IPS-18c (cell line): ENCODE results near the gene MUC6.

Experiments used
- H3K4me3 ChIP-seq: 2 replicates; pipeline ENCODE4 v1.7.0; 2013; ENCODE audit warnings: low read depth, mild to moderate bottlenecking, low read length, moderate library complexity; ENCODE audit not compliant: insufficient read depth
- H3K9me3 ChIP-seq: one replicate; pipeline ENCODE4 v1.6.1; 2013; ENCODE audit warnings: mild to moderate bottlenecking, low read length, moderate library complexity; ENCODE audit not compliant: control insufficient read depth, insufficient read depth

The MUC6 gene

DNA sequence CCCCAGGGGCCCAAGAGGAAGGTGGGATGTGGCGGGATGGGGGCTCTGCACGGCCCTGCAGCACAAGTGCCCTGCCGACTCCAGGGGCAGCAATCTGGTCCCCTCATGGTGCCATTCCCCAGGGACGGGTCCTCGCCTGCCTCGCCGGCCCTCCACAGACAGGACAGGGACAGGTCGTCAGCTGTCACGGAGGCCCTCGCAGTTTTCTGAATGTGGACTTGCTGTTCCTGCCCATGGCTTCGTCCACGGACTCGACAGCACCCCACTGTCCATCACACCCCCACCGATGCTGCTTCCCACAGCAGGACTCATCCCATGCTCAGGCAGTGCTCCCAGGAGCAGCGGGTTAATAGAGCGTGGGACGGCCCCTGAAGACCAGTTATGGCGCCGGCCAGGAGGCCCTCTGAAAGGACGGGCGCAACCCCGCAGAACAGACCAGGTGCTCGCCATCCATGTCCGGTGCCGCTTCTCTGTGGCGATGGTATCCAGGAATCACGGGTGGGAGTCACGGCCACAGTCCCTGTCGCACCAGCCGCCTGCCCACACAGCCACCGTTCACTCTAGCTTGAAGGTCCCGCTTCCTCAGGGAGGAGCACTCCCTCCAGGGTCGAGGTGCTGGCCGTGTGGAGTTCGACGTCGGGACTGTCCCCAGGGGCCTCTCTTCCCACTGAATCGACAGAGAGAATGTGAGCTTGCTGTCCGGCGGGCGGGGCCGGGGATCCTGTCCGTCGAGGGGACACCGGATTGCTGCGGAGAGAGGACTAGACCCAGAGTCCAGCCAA is 19.7 kb upstream of the MUC6 start:
- no peaks in the 10 kb centered on the region for H3K9me3 ChIP-seq

DNA sequence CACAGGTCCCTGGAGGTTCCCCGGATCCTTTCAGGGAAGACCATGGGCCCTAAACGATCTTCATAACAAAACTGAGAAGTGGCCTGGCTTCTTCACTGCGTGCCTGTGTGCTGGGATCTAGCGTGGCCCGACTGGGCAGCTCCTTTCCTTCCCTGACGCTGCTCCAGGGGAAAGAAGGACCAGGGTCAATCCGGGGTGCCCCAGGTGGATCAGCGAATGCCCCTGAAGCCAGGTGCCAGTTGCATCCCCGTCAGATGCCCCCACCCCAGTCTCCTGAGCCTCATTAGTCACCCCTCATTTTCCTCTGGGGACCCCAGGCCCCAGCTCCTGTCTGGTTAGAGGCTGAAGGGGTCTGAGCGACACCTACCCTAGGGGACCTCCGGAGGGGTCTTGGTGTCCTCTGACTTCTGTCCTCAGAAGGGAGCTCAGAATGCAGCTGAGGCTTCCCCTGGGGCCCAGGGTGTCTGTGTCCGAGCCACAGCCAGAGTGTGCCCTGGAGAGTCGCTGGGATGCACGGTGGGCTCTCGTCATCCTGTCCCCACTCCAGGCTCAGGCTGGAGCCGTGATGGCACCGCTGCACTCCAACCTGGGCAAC is 18.7 kb upstream of the MUC6 start:
- Histone ChIP-seq H3K4me3 (no peak overlapping the region), H3K9me3 (no peaks in the 10 kb centered on the region)

More for the DNA sequence above, 19.7 kb upstream of the MUC6 start:
- H3K4me3 ChIP-seq: no peak overlapping the region

- no peaks in the 10 kb centered on the region for H3K9me3 ChIP-seq
- no peak overlapping the region for H3K4me3 ChIP-seq
Observed at GRCh38 chr11:1054143-1055108, 17.9 kb upstream of the MUC6 start.

DNA sequence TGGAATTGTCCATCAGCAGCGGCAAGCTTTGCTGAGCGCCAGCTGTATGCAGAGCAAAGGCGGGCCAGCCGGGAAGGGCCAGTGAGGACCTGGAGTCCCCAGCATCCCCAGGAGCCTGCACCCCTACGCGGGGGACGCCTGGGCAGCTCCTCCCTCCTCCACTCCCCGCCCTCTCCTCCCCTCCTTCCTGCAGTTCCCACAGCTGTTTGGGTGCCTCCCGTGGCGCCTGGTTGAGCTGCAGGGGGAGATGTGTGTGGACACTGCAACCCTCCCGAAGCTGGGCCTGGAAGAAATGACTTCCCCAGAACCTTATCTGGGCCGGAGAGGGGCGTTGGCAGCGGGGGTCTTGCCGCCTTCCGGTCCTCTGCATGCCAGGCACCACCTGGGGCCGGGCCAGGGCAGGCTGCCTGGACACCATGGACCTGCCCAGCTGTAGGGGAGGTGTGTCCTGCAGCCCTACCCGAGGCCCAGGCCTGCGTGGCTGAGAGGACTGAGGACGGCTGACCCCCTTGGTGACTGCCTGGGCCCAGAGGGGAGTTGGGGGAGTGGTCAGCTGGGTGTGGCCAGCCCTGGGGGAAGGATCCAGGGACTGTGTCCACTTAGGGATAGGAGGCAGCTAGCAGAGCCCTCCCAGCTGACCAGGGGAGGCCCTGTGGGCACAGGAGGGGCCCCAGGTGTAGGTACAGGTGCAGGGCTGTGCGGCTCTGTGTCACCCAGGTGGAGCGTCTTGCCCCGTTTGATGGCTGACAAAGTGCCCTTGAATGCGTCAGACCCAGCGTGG is 16.8 kb upstream of the MUC6 start:
- Histone ChIP-seq H3K4me3 (no peak overlapping the region), H3K9me3 (no peaks in the 10 kb centered on the region)

DNA sequence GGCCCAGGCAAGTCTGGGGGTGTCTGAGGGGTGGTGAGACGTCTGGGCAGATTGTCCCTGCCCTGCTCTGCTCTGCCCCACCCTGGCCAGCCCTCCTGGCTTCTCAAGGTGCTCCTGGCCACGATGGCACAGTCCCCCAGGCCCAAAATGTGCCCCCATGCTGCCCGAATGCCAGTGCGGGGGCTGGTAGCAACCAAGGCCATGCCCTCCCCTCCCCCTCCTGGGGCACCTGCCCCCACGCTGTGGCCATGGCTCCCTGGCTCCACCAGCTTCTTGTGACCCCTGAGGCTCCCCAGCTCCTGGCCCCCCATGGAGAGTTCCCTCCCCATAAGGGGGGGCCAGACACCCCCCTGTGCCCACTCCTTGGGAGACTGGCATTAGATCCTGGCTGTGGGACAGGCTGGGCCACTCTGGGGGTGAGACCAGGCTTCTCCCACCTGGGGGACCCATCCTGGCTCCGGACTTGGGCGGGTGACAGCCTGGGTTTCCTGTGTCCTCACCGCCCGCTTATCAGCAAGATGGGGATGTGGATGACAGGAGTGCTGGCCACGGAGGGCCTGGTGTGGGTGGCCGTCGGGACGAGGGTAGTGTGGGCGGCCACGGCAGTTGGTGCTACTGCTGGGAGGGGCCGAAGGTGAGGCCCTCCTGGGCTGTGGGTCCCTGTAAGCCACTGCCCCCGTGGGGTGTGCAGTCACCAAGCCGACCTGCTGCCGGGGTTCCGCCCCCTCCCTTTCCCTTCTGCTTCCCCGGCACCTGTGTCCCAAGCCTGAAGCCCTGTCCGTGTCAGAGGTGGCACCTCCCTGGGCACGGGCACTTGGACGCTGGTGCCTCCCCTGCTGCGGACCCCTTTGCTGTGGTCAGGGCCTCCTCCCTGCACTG is 15.9 kb upstream of the MUC6 start:
- Histone ChIP-seq H3K4me3 (no peak overlapping the region), H3K9me3 (no peaks in the 10 kb centered on the region)

GRCh38 chr11:1051356-1052132 is 15.0 kb upstream of the MUC6 start:
- Histone ChIP-seq H3K9me3 (no peaks in the 10 kb centered on the region), H3K4me3 (no peak overlapping the region)

- H3K4me3 ChIP-seq: no peak overlapping the region
- H3K9me3 ChIP-seq: no peaks in the 10 kb centered on the region
Observed at GRCh38 chr11:1050581-1051355, 14.2 kb upstream of the MUC6 start.

DNA sequence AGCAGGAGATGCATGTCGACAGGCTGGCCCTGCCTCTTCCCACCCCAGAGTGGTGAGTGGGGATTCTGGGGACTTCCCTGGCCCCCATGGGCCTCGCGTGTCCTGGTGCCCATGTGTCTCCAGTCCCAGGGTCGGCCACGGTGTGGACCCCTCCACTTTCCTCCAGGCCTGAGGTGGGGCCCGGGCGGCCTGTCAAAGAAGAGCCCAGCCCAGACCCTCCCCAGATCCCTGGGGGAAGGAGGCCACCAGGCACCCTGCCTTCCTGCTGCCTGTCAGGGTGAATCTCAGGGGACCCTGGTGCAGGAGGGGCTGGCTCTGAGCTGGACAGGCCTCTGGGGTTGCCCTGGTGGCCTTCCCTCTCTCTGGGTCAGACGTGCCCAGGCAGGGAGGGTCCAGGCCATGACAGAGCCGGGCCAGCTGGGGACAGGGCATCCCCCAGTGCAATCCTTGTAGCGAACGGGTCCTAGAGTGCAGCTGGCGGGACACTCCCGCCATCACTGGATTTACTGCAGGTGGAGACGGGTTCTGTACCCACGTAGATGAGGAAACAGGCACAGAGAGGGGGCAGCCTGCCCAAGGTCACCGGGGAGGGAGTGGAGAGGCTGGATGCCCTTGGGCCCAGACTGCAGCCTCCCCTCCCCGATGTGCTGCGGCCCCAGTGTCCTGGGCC is 13.5 kb upstream of the MUC6 start:
- Histone ChIP-seq H3K9me3 (no peaks in the 10 kb centered on the region), H3K4me3 (no peak overlapping the region)

GRCh38 chr11:1049431-1049891 is 12.9 kb upstream of the MUC6 start:
- Histone ChIP-seq H3K9me3 (no peaks in the 10 kb centered on the region), H3K4me3 (no peak overlapping the region)

DNA sequence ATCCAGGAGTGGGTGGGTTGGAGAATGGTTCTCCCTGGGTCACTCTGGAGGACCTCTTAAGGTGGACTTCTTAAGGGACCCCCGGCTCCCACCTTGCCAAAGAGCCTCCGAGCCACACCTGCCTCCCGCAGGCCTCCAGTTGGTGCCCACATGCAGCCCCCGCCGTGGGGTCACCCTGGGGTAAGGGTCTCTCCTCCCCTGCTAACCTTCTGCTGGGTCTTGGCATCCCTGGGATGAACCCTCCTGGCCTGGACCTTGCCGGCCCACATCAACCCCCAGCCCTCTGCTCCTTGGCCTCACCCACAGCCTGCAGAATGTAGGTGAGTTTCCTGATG is 12.5 kb upstream of the MUC6 start:
- H3K9me3 ChIP-seq: no peaks in the 10 kb centered on the region
- no peak overlapping the region for H3K4me3 ChIP-seq

- Histone ChIP-seq H3K4me3 (no peak overlapping the region), H3K9me3 (no peaks in the 10 kb centered on the region)
Observed at GRCh38 chr11:1048375-1049070, 12.0 kb upstream of the MUC6 start.

- H3K4me3 ChIP-seq: no peak overlapping the region
- no peaks in the 10 kb centered on the region for H3K9me3 ChIP-seq
Observed at GRCh38 chr11:1047595-1048156, 11.2 kb upstream of the MUC6 start.

DNA sequence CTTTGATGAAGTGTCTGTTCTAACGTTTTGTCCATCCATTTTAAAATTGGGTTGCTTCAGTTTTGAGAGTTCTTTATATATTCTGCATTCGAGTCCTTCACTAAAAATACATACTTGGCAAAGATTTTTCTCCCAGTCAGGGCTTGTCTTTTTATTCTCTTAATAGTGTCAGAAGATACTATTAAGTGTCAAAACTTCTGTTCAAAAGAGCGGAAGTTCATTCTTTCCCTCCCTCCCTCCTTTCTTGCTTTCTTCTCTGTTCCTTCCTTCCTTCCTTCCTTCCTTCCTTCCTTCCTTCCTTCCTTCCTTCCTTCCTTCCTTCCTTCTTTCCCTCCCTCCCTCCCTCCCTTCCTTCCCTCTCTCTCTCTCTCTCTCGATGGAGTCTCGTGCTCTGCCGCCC is 7.6 kb upstream of the MUC6 start:
- H3K4me3 ChIP-seq: no peak overlapping the region

More for the DNA sequence above, 7.6 kb upstream of the MUC6 start:
- H3K9me3 ChIP-seq: no peaks in the 10 kb centered on the region
